ENCODE results near the gene LRRFIP2. TPM values are rescaled to one million over a fixed set of nuclear protein-coding genes. Genes with fewer than 3 reads are reported as not detected.

Gene LRRFIP2
- total and polyA plus RNA-seq, 2 of the 8 experiments (the other 6 are each of a cell fraction or from before 2014, with no cell fraction given), result 8.8 to 25.6 TPM

DNA sequence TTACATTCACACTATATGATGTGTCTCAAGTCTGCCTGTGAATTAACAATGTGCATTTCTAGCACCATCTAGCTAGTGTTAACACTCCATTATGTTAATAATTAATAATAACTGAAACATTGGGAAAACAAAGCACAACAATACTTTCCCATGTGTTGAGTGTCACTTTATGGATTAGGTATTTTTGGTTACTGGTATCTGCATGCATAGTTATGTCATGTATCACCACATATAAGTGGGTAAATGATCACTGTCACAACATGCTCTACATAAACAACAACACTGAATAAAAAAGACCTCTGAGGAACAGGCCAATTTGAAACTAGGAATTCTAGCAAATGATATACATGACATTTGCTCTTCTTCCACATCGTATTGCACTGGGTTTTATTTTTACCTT lies 106.4 kb downstream of the LRRFIP2 start:
- Histone ChIP-seq H3K79me2 (ENCODE audit: control insufficient read depth in 1 of 2, insufficient read depth in 2 of 2, low read length in 2 of 2) (no peaks in the 10 kb centered on the region), H3K56ac (replicated peaks; ENCODE audit: insufficient read length, low read depth, low read length) (no peak overlapping the region), H3K23me2 (ENCODE audit: low read depth, low read length) (no peaks in the 10 kb centered on the region), H3K4ac (replicated peaks; ENCODE audit: insufficient read length, low read depth, low read length) (no peak overlapping the region), H2BK20ac (ENCODE audit: low read length) (no peak overlapping the region), H3K14ac (ENCODE audit: insufficient read length) (no peak overlapping the region), H4K8ac (ENCODE audit: extremely low read depth, insufficient read depth, low read length) (no peak overlapping the region), H3K23ac (ENCODE audit: insufficient read length) (no peak overlapping the region), H2AK5ac (ENCODE audit: low read depth, low read length) (no peak overlapping the region), H3K9me3 (ENCODE audit: insufficient read depth in 2 of 2, low read depth in 1 of 2, low read length in 1 of 2) (no peaks in the 10 kb centered on the region), H4K91ac (replicated peaks; ENCODE audit: insufficient read length, low read length) (no peak overlapping the region), H3K4me3 (ENCODE audit: extremely low read depth in 1 of 4, insufficient read depth in 2 of 4, low read depth in 3 of 4, low read length in 4 of 4) (no peak overlapping the region), H2BK120ac (replicated peaks; ENCODE audit: low read depth, low read length) (no peak overlapping the region), H3K27ac (ENCODE audit: low read depth, low read length) (no peak overlapping the region), H4K20me1 (replicated peaks in 1 of 2; ENCODE audit: control insufficient read depth in 1 of 2, insufficient read depth in 2 of 2, low read length in 2 of 2) (no peaks in the 10 kb centered on the region), H3K79me1 (ENCODE audit: low read depth, low read length) (no peaks in the 10 kb centered on the region), H2BK12ac (ENCODE audit: low read depth, low read length) (no peak overlapping the region), H3K4me2 (ENCODE audit: insufficient read depth in 1 of 2, low read depth in 2 of 2, low read length in 2 of 2) (no peak overlapping the region), H3K9ac (replicated peaks in 1 of 4; ENCODE audit: extremely low read depth in 1 of 4, low read depth in 3 of 4, low read length in 3 of 4) (no peak overlapping the region), H3K4me1 (replicated peaks in 1 of 4; ENCODE audit: control insufficient read depth in 3 of 4, insufficient read depth in 4 of 4, low read length in 3 of 4) (no peaks in the 10 kb centered on the region), H2BK5ac (ENCODE audit: low read depth, low read length) (no peak overlapping the region), H2AFZ (ENCODE audit: low read length) (no peak overlapping the region), H3K27me3 (replicated peaks in 1 of 4; ENCODE audit: control insufficient read depth in 3 of 4, extremely low read depth in 1 of 4, insufficient read depth in 3 of 4, low read length in 3 of 4) (no peaks in the 10 kb centered on the region), H3K36me3 (ENCODE audit: control insufficient read depth in 2 of 4, insufficient read depth in 4 of 4, low read length in 3 of 4) (peaks cover 0 to 7% (median 2%) of the 10 kb centered on the region in 4 experiments; a peak in 2 of 8 replicates), H3K18ac (ENCODE audit: extremely low read depth, low read length) (no peak overlapping the region), H2BK15ac (ENCODE audit: low read length) (no peak overlapping the region), H4K5ac (ENCODE audit: insufficient read length, low read depth, low read length) (no peak overlapping the region)
- DNase-seq (ENCODE audit: low read depth in 1 of 2, low spot score in 2 of 2) (no peak), FAIRE-seq (no peak)
- ChIA-PET POLR2A (ENCODE audit: partially characterized antibody) (no interaction called here), CTCF (ENCODE audit: partially characterized antibody) (no interaction called here)
- WGBS, 2 experiments (ENCODE audit: extremely low coverage in 1 of 2, insufficient coverage in 1 of 2, insufficient read length in 1 of 2, insufficient replicate concordance in 2 of 2, low coverage in 1 of 2, low lambda C conversion rate in 2 of 2, missing lambda C conversion rate in 1 of 2), result 86% methylated on average over 1 of the region's 1 CpG; no CpG with 5 or more reads in 1 of the 2 experiments
- TF ChIP-seq KDM1A (IDR thresholded peaks at IDR 0.05; ENCODE audit: borderline replicate concordance, low read length), result no peak
- TF ChIP-seq GABPA (IDR thresholded peaks at IDR 0.05; ENCODE audit: borderline replicate concordance, insufficient read depth, low read length), result no peak
- no peak for TF ChIP-seq CHD1 (IDR thresholded peaks at IDR 0.05; ENCODE audit: low read depth, low read length)
- TF ChIP-seq HDAC6 (IDR thresholded peaks at IDR 0.05; ENCODE audit: low read depth, low read length), result no peak
- no peak for TF ChIP-seq E2F6 (IDR thresholded peaks at IDR 0.05)
